M059J (cell line): ENCODE measurements around the gene PDIA4. TPM values are rescaled to one million over a fixed set of nuclear protein-coding genes. Genes with fewer than 3 reads are reported as not detected.

Source experiments
- DNase-seq: peaks from one replicate; pipeline ENCODE4 v3.0.0-alpha.2; 2012; ENCODE audit warnings: low read depth
- total RNA-seq: library from RNA; depleted of rRNA; stranded (reverse); fragments of >200 nt; shearing (Covaris generic); gene quantifications from 2 replicates; pipeline ENCODE4 v1.2.3, GENCODE V29; 2014; rRNA removed

The PDIA4 gene
- total RNA-seq, 1 experiment from 2014 or later = 409 TPM

GRCh38 chr7:148967602-148968001 lies 60.7 kb downstream of the PDIA4 start:
- no peak for DNase-seq

GRCh38 chr7:148967032-148967372 lies 61.3 kb downstream of the PDIA4 start:
- no peak for DNase-seq

GRCh38 chr7:148964483-148965267 lies 63.6 kb downstream of the PDIA4 start:
- peak; percentile 31 for DNase-seq

GRCh38 chr7:148963583-148964482 lies 64.5 kb downstream of the PDIA4 start:
- DNase-seq = peak; percentile 56

GRCh38 chr7:148962823-148963582 lies 65.3 kb downstream of the PDIA4 start:
- peak; percentile 67 for DNase-seq

- DNase-seq = no peak
Measured at GRCh38 chr7:148962440-148962822, 65.9 kb downstream of the PDIA4 start.

GRCh38 chr7:148959726-148960125 lies 68.6 kb downstream of the PDIA4 start:
- DNase-seq = no peak

GRCh38 chr7:148958061-148958460 lies 70.2 kb downstream of the PDIA4 start:
- no peak for DNase-seq

- DNase-seq = no peak
Measured at GRCh38 chr7:148954766-148955165, 73.5 kb downstream of the PDIA4 start.

- no peak for DNase-seq
Measured at GRCh38 chr7:148953676-148954075, 74.6 kb downstream of the PDIA4 start.

Other genes with a start within 250 kb of the PDIA4 start
- 19.5 and 37.1 TPM in 2 replicates for gene EZH2, start 144.2 kb downstream of the PDIA4 start, total RNA-seq
- gene ZNF786, start 62.2 kb upstream of the PDIA4 start, total RNA-seq = 3.3 and 3.9 TPM in 2 replicates
- gene ZNF425, start 97.8 kb upstream of the PDIA4 start, total RNA-seq = 1.1 and 3.1 TPM in 2 replicates
- gene ZNF398, start 118.9 kb upstream of the PDIA4 start, total RNA-seq = 16.0 and 20.9 TPM in 2 replicates
- gene ZNF282, start 167.0 kb upstream of the PDIA4 start, total RNA-seq = 9.9 and 21.4 TPM in 2 replicates
- gene ZNF212, start 211.1 kb upstream of the PDIA4 start, total RNA-seq = 7.5 and 9.6 TPM in 2 replicates
- 3.1 and 6.9 TPM in 2 replicates for gene ZNF783, start 233.7 kb upstream of the PDIA4 start, total RNA-seq